SK-N-MC (cell line): Measurements from ENCODE around the gene KLK1.

Experiments used
- EZH2 ChIP-seq: fragments of 200-600 bp; sonication (generic); IDR thresholded peaks from one replicate; pipeline ENCODE4 v1.6.1; 2017; ENCODE audit warnings: antibody characterized with exemption
- POLR2AphosphoS5 ChIP-seq: IDR thresholded peaks from 2 replicates; pipeline ENCODE4 v1.6.1; 2012; ENCODE audit warnings: mild to moderate bottlenecking, low read depth, low read length, borderline replicate concordance

DNA sequence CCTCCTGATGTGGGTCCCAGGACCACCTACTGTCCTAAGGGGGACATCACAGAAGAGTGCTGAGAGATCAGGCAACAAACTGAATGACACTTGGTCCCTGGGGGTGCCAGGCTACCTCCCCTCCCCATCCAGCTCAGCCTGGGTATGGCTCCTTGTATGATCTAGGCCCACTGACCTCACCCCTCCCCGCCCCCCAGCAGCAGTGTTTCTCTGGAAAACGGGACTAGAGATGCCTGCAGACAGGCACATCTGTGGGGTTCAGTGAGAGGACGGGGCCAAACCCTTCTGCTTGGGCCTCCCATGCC lies 24.1 kb downstream of the KLK1 start:
- TF ChIP-seq POLR2AphosphoS5, result no peak
- TF ChIP-seq EZH2, result no peak
